HG02970 (cell line): Measurements from ENCODE around the gene UBALD1.
"Not testable (repeated sequence)": the region's sequence is repeated elsewhere in the genome, so short reads cannot be mapped to it uniquely, and the experiment has no call there.

Experiments used
- ATAC-seq: cut with Tn5 transposase; IDR thresholded peaks from one replicate; pipeline ENCODE4 v1.9.1; 2021; ENCODE audit warnings: mild to moderate bottlenecking, moderate library complexity, moderate number of reproducible peaks; ENCODE audit not compliant: unreplicated experiment, low FRiP score

The UBALD1 gene

DNA sequence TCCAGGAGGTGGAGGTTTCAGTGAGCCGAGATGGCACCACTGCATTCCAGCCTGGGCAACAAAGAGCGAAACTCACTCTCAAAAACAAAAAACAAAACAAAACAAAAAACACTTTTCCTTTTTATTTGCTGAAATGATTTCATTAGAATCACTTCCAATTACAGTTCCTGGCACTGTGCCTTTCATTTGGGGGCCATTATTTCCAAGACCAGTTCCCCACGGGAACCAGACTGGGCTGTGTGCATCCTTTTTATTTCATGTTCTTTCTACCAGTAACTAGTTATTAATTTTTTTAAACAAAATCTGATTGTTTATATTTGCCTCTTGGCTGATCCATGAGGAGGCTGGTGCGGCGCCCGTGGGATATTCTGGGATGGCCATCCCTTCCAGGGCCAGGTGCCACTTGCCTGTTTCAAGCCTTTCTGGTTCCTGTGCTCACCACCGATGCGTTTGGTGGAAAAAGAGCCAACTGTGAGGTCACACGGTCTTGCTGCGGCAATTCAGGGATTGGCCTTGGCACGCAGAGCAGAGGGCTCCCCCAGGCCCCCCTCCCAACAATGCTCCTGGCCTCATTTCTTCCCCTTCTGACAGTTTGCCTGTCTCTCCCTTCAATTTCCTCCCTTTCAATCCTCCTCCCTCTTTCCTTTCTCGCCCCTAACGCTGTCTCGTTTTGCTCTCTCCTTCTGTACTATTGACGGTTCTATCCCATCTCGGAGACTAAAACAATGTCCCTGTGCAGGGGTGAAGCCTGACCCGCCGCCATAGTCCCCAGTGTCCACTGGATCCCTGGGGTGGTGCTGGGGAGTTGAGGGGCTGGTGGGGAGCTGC lies 13.4 kb downstream of the UBALD1 start:
- ATAC-seq: no peak

- no peak for ATAC-seq
Observed at GRCh38 chr16:4599545-4599944, 15.1 kb downstream of the UBALD1 start.

DNA sequence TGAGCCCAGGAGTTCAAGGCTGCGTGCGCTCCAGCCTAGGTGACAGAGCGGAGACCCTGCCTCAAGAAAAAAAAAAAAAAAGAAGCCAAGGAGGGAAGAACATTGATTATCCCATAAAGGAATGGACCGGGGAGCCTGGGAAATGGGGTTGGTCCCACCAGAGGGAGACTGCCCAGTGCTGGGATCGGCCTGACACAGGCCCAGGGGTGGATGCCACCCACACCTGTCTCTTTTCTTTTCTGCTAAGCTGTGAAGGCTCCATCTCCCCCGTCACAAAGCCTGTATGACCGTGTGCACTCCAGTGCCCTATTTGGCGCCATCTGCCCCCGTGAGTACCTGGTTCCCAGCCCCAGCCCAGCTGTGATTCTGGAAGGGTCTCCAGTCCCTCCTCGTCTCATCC lies 15.7 kb downstream of the UBALD1 start:
- no peak for ATAC-seq

DNA sequence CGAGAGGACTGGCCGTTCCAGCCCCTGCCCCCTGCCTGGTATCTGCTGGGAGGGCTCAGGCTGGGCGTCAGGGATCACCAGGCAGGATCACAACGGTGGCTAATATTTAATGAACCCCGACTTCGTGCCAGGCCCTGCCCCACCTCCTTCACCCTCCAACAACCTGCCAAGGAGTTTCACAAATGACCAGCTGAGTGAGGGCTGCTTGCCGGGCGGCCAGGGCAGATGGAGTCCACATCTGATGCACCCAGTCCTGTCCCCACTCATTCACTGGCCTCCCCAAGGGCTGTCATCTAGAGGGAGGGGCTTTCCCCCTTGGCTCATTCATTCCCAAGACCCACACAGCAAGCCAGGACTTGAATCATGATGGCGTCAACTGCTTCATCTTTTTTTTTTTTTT lies 17.5 kb downstream of the UBALD1 start:
- no peak for ATAC-seq

DNA sequence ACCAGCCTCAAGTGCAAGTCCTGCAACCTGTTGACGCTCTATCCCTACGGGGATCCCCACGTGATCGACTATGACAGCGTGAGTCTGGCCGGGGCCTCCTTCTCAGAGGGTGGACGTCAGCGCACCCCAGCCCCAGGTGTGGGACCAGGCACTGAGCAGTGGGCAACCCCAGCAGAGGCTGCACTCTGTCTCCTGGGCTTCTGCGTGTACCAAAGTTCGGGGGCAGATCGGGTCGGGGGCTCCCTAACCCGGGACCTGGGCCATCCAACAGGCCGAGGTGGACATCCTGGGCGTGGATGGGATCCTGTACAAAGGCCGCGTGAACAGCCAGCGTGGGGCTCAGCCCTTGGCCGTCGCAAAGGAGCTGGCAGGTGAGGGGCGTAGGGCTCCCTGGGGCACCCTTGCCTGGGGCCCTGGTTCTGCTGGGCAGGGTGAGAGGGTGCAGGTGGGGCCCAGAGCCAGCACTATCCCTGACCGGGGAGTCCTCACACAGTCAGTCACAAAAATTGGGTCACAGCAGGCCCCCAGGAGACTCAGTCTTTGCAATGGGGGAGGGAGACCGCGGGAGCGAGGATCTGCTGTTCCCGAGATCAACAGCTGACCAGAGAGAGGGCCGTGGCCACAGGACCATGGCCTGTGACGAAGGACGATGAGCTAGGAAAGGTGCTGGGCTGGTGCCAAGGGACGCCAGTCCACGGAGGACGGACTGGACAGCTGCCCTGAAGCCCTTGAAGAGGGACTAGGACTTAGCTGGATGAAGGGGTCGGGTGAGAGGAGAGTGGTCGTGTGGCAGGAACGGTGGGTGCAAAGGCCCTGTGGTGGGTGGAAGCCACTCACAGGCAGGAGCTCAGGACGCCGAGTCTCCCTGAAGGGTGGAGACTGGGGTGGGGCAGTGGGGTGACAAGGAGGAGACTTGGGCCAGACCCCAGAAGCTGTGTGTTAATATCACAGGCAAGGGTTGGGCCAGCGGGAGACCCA lies 20.0 kb downstream of the UBALD1 start:
- ATAC-seq: no peak

DNA sequence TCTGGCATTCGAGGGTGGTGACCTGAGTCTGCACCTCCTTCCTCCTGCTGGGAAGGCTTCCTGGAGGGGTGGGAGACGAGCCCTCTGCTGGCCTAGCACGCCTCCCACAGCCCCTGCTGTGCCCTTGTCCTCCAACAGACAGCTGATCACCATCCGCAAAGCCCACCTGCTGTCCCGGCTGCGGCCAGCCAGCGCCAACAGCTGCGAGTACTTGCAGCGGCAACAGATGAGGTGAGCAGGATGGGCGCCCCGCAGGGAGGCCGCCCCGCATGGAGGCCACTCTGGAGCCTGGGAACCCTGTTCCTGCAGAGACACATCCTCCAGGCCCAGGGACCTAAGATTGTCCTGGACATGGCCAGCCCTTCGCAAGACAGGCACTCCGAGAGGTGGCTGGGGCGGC lies 21.6 kb downstream of the UBALD1 start:
- no peak for ATAC-seq

DNA sequence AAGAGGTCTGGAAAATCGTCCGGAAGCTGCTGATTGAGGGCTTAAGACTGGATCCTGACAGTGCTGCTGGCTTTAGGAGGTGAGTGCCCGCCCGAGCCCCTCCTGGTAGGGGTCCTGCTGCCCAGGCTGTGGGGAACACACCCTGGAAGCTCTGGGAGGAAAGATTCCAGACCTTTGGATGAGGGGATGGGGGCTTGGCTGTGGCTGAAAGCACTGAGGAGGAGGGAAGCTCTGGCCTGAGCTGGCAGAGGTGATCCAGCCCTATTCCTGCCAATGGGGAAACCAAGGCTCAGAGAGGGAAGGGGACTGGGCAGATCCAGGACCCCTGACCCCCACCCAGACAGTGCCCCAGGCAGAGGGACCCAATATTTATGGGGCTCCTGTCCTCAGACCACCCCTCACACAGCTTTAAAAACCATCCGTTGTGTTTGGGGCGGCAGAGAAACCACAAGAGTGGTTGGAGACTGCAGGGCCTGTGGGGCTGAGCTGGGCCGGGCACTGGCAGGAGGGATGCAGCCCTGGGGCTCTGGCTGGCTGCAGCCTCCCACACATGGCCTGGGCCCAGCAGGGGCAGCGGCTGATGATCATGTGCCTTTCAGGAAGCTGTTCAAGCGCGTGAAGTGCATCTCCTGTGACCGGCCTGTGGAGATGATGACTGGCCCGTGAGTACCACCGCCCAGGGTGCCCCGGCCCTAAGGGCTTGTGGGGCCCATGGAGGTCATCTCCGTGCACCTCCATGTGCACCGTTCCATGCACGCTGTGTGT lies 22.8 kb downstream of the UBALD1 start:
- no peak for ATAC-seq

DNA sequence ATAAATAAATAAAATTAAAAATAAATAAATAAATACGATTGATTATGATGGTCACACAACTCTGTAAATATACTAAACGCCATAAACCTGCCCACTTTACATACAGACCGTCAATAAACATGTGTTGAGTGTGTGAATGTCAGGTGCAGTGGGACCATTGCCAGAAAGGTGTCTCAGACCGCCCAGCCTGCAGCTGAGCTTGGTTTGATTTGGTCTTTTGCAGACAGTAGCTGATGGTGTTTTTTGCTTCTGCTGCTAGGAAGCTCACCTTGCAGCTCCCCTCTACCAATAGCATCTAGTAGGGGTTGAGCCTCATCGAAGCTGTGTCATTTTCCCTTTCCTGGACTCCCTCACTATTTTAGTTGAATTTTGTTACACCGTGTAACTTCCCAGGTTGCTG lies 23.5 kb downstream of the UBALD1 start:
- ATAC-seq: no peak

DNA sequence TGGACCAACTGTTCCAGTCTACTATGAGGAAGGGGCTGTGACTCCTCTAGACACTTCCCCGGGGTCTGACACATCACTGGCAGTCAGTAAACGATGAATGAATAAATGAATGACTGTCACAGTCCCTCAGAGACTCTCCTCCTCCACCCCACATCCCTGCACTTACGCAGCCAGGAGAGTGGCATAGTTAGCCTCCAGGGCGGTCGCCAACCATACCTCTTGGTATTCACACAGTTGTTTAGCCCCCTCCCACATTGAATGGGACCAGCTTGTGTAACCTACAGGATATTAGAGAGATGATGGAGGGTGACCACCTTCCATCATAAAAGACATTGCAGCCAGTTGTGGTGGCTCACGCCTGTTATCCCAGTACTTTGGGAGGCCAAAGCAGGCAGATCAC lies 25.7 kb downstream of the UBALD1 start:
- no peak for ATAC-seq

DNA sequence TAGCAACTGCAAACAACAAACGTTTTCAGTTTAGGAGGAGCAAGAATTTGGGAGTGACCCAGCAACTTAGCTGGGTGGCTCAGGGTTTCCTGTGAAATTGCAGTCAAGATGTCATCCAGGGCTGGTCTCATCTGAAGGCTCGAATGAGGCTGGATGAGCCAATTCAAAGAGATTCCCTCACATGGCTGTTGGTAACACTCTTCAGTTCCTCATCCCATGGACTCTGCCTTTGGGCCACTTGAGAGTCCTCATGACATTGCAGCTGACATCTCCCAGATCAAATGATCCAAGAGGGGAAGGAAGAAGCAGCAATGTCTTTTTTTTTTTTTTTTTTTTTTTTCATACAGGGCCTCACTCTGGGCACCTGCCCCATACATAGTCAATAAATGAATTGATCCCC lies 26.3 kb downstream of the UBALD1 start:
- no peak for ATAC-seq

DNA sequence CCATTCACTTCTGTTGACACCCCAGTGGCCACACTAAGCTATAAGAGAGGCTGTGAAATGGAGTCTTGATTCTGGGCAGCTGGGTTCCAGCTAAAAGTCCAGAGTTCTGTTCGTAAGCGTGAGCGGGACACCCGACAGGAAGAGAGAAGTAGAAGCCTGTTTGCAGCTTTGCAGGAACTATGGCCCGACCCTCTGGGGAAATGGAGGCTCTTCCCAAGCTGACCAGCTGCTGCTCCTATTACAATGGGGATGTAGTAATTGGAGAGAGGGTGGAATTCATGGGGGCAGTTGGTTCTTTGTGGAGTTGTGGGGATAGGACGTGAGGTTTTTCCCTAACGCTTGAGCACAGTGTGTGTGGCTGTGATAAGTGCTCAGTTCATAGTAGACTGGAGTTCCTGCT lies 28.4 kb downstream of the UBALD1 start:
- no peak for ATAC-seq

GRCh38 chr16:4583906-4584305 lies 30.8 kb downstream of the UBALD1 start:
- ATAC-seq: no peak

GRCh38 chr16:4580250-4580649 lies 34.4 kb downstream of the UBALD1 start:
- no peak for ATAC-seq

DNA sequence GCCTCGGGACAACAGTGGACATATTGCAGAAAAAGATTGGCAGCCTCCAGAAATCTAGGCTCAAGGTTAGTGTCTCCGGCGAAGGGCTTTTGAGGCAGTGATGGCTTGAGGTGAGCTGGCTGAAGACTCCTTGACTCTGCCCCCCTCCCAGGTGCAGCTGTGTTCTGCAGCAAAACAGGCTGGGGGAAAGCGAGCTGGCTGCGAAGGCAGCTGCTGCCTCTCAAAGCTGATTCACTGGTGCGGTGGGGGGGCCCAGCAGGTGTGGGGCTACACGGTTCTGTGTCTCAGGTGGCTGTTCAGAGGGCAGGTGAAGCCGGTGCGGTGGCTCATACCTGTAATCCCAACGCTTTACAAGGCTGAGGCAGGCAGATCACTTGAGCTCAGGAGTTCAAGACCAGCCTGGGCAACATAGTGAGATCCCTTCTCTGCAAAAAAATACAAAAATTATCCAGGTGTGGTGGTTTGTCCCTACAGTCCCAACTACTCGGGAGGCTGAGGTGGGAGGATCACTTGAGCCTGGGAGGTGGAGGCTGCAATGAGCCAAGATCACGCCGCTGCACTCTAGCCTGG lies 35.6 kb downstream of the UBALD1 start:
- no peak for ATAC-seq

DNA sequence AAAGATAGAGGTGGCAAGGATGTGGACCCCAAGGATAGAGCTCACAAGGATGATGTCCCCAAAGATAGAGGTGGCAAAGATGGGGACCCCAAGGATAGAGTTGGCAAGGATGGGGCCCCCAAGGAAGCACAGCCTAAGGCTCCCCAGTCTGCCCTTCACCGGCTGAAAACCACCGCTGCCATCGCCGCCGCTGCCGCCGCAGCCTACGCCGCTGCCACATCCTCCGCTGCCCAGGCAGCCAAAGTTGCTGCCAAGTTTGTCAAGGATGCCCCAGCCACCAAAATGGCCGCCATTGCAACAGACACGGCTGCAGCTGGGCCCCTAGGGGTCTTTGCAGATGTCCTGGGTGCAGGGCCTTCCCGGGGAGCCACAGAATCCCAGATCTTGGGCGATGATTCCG lies 38.7 kb downstream of the UBALD1 start:
- ATAC-seq: no peak

DNA sequence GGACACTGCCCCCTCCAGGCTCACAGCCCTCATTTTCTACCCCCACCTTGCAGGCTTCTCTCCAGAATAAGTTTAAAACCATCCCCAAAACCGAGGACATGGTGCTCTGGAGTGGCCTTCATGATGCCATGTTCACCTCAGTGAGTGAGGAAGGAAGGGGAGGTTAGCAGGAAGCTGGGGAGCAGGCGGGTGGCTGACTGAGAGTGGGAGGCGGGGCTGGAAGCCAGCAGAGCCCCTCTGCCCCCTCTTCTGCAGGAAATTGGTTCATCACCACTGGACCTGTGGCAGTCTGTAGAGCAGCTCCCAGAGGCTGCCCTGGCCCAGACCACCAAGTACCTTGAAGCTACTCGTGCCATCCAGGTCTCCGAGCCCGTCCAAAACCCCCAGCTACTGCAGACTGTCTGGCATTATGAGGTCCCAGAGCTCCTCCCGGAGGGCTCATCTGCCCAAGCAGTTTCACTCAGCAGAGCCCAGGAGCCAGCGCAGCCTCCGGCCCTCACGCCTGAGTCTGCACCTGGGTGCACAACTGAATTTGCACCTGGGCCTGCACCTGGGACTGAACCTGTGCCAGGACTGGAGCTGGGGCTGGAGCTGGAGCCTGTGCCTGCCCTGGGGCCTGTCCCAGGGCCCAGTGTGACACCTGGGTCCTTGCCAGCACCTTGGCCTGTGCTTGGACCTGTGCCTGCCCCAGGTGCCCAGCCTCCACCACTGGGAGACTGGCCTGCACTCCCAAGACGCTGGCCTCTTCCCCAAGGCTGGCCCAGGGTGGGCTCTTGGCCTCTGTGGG lies 39.6 kb downstream of the UBALD1 start:
- no peak for ATAC-seq

DNA sequence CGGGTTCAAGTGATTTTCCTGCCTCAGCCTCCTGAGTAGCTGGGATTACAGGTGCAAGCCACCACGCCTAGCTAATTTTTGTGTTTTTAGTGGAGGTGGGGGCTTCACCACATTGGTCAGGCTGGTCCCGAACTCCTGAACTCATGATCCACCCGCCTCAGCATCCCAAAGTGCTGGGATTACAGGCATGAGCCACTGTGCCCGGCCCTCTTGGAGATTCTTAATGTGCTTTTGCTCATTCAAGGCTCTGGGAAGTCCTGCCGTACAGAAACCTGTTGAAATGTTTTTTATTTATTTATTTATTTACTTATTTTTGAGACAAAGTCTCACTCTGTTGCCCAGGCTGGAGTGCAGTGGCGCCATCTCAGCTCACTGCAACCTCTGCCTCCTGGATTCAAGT lies 40.8 kb downstream of the UBALD1 start:
- ATAC-seq: not testable (repeated sequence)

DNA sequence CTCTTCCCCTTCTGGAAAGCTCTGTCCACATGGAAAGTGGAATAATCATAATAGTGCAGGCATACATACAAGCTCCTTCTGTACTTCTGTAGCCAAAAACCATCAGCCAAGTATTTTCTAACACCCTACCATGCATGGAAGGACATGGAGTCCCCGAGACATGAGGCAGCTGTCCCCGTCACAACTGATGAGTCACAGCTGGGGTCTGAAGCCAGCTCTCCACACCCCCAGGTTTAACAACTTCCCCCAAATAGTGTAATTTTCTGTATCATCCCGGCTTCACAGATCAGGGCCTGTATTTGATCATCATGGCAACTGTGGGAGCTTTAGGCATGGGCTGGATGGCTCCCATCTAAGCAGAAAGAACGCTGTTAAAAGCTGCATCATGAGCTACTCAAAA lies 42.0 kb downstream of the UBALD1 start:
- ATAC-seq: no peak

- ATAC-seq: no peak
Observed at GRCh38 chr16:4570688-4571321, 43.9 kb downstream of the UBALD1 start.
